GM12878 (cell line): ENCODE data around the gene CDK17. TPM values are rescaled to one million over a fixed set of nuclear protein-coding genes. Genes with fewer than 3 reads are reported as not detected.

ENCODE experiments used
- ATAC-seq: fragments of 200-7000 bp; cut with Tn5 transposase; 3 replicates; pipeline ENCODE4 v1.9.1; 2020; ENCODE audit warnings: mild to moderate bottlenecking, moderate library complexity
- BruUV-seq: library from RNA; stranded (reverse); fragments of 400-500 nt; replicated peaks from 2 replicates; lab custom pipeline; 2021; lab: Mats Ljungman, UMichigan
- CTCF ChIA-PET: fragments of 300-600 bp; sonication (Branson Sonifier 250); formaldehyde crosslinking; extraction: SDS; loops from one replicate; lab custom pipeline; 2021; ENCODE audit warnings: inconsistent platforms; lab: Yijun Ruan, JAX
- POLR2A ChIA-PET: fragments of 350-600 bp; formaldehyde crosslinking; extraction: SDS; loops from one replicate; lab custom pipeline; 2021; ENCODE audit warnings: inconsistent platforms; lab: Charles Lee
- RAD21 ChIA-PET: fragments of 300-600 bp; sonication (Branson Sonifier 250); formaldehyde crosslinking; loops from one replicate; lab custom pipeline; 2023; ENCODE audit warnings: antibody characterized with exemption; ENCODE audit not compliant: unreplicated experiment; lab: Charles Lee
- SMC1A ChIA-PET: fragments of 300-600 bp; sonication (Branson Sonifier 250); formaldehyde crosslinking; loops from one replicate; lab custom pipeline; 2023; ENCODE audit not compliant: unreplicated experiment, uncharacterized antibody; lab: Charles Lee
- DNase-seq: peaks from one replicate; pipeline ENCODE4 v3.0.0-alpha.2; 2011; ENCODE audit warnings: low read depth, low spot score
- FAIRE-seq: peaks from 3 replicates; lab custom pipeline; 2011; peaks lifted over from hg19 to GRCh38; lab: Jason Lieb, UNC
- H2AFZ ChIP-seq: 2 replicates; pipeline ENCODE4 v1.6.0; 2011; ENCODE audit warnings: low read depth, low read length, control low read depth; ENCODE audit not compliant: control insufficient read depth
- H3K27ac ChIP-seq: 2 replicates; pipeline ENCODE4 v1.5.1; 2011; ENCODE audit warnings: control low read depth; ENCODE audit not compliant: control insufficient read depth, insufficient read depth
- H3K27me3 ChIP-seq, 2 experiments: replicated peaks in 1 of 2; 2 replicates each; pipeline versions ENCODE4 v1.6.0 to v1.6.1; 2011; ENCODE audit warnings: low read length in 1 of 2; ENCODE audit not compliant: control insufficient read depth in 2 of 2, insufficient read depth in 2 of 2
- H3K36me3 ChIP-seq, 2 experiments: 2 replicates each; pipeline ENCODE4 v1.5.1; 2011; ENCODE audit warnings: low read length in 1 of 2; ENCODE audit not compliant: control insufficient read depth in 2 of 2, insufficient read depth in 2 of 2
- H3K4me1 ChIP-seq: 2 replicates; pipeline ENCODE4 v1.6.1; 2011; ENCODE audit warnings: mild to moderate bottlenecking, low read length, moderate library complexity, mixed read lengths; ENCODE audit not compliant: control insufficient read depth, insufficient read depth
- H3K4me2 ChIP-seq: 2 replicates; pipeline ENCODE4 v1.6.0; 2011; ENCODE audit warnings: control low read depth; ENCODE audit not compliant: control insufficient read depth, insufficient read depth
- H3K4me3 ChIP-seq: fragments of 200-600 bp; sonication (generic); 2 replicates; pipeline ENCODE4 v1.5.1; 2016
- H3K79me2 ChIP-seq: 2 replicates; pipeline ENCODE4 v1.6.0; 2011; ENCODE audit warnings: low read length; ENCODE audit not compliant: control insufficient read depth, insufficient read depth
- H3K9ac ChIP-seq: 2 replicates; pipeline ENCODE4 v1.8.0; 2011; ENCODE audit warnings: low read length, control low read depth, mixed read lengths; ENCODE audit not compliant: control insufficient read depth, insufficient read depth
- H3K9me3 ChIP-seq: replicated peaks from 3 replicates; pipeline ENCODE4 v1.5.1; 2011; ENCODE audit warnings: mild to moderate bottlenecking, low read length; ENCODE audit not compliant: control insufficient read depth, insufficient read depth
- H4K20me1 ChIP-seq: 2 replicates; pipeline ENCODE4 v1.6.0; 2011; ENCODE audit not compliant: control insufficient read depth, insufficient read depth
- BACH1 ChIP-seq: fragments of 450-650 bp; IDR thresholded peaks from 2 replicates; pipeline ENCODE4 v1.6.1; 2017; ENCODE audit warnings: mild to moderate bottlenecking, borderline replicate concordance
- CHD1 ChIP-seq: IDR thresholded peaks from 2 replicates; pipeline ENCODE4 v1.6.1; 2012; ENCODE audit warnings: low read depth, low read length, improper control_type of control experiment
- CREB1 ChIP-seq: IDR thresholded peaks from 2 replicates; pipeline ENCODE4 v1.6.1; 2012; ENCODE audit warnings: low read depth, mild to moderate bottlenecking, inconsistent platforms
- HDAC2 ChIP-seq: fragments of 200-600 bp; sonication (generic); IDR thresholded peaks from 2 replicates; pipeline ENCODE4 v1.6.1; 2017
- HDAC6 ChIP-seq: fragments of 200-600 bp; sonication (generic); IDR thresholded peaks from one replicate; pipeline ENCODE4 v1.8.0; 2017; ENCODE audit warnings: antibody characterized with exemption; ENCODE audit not compliant: unreplicated experiment
- HDGF ChIP-seq: fragments of 450-650 bp; IDR thresholded peaks from 2 replicates; pipeline ENCODE4 v1.6.1; 2016; ENCODE audit warnings: antibody characterized with exemption
- IKZF2 ChIP-seq, 2 experiments: fragments of 450-650 bp; IDR thresholded peaks; 2 replicates each; pipeline ENCODE4 v1.6.1; 2017; ENCODE audit warnings: mild to moderate bottlenecking in 2 of 2, moderate library complexity in 2 of 2
- KDM1A ChIP-seq: fragments of 200-600 bp; sonication (generic); IDR thresholded peaks from 2 replicates; pipeline ENCODE4 v1.6.1; 2016; ENCODE audit warnings: borderline replicate concordance
- MLLT1 ChIP-seq: fragments of 450-650 bp; IDR thresholded peaks from 2 replicates; pipeline ENCODE4 v1.6.1; 2016; ENCODE audit warnings: mild to moderate bottlenecking
- NFYA ChIP-seq: IDR thresholded peaks from 2 replicates; pipeline ENCODE4 v1.6.1; 2011; ENCODE audit warnings: low read depth, mild to moderate bottlenecking, low read length, improper control_type of control experiment, borderline replicate concordance
- RAD21 ChIP-seq: IDR thresholded peaks from 2 replicates; pipeline ENCODE4 v1.6.1; 2011; ENCODE audit warnings: mild to moderate bottlenecking, low read depth, low read length, moderate library complexity; ENCODE audit not compliant: insufficient read depth
- RCOR1 ChIP-seq: conservative IDR thresholded peaks from 2 replicates; pipeline ENCODE4 v1.6.1; 2012; ENCODE audit warnings: low read depth, low read length, improper control_type of control experiment
- RUNX3 ChIP-seq: IDR thresholded peaks from 2 replicates; pipeline ENCODE4 v1.6.1; 2012; ENCODE audit warnings: low read length, inconsistent platforms
- SIX5 ChIP-seq: IDR thresholded peaks from 2 replicates; pipeline ENCODE4 v1.6.1; 2011; ENCODE audit warnings: mild to moderate bottlenecking, low read depth, low read length, moderate library complexity; ENCODE audit not compliant: severe bottlenecking
- SMC3 ChIP-seq: IDR thresholded peaks from 2 replicates; pipeline ENCODE4 v1.6.1; 2011; ENCODE audit warnings: low read length, improper control_type of control experiment, borderline replicate concordance
- TAF1 ChIP-seq: IDR thresholded peaks from 2 replicates; pipeline ENCODE4 v1.6.1; 2011; ENCODE audit warnings: mild to moderate bottlenecking, low read depth, low read length, borderline replicate concordance
- WRNIP1 ChIP-seq: IDR thresholded peaks from 2 replicates; pipeline ENCODE4 v1.6.1; 2011; ENCODE audit warnings: low read depth, low read length, improper control_type of control experiment, borderline replicate concordance
- YBX1 ChIP-seq: fragments of 450-650 bp; IDR thresholded peaks from 2 replicates; pipeline ENCODE4 v1.6.1; 2016; ENCODE audit warnings: antibody characterized with exemption
- YY1 ChIP-seq: IDR thresholded peaks from 2 replicates; pipeline ENCODE4 v1.6.1; 2011; ENCODE audit warnings: low read depth, mild to moderate bottlenecking, low read length
- ZBTB40 ChIP-seq: fragments of 450-650 bp; IDR thresholded peaks from 2 replicates; pipeline ENCODE4 v1.6.1; 2016; ENCODE audit warnings: mild to moderate bottlenecking, moderate library complexity, borderline replicate concordance
- WGBS: methylation state at CpG from one replicate; pipeline ENCODE4 v1.1.6; 2016; ENCODE audit warnings: low lambda C conversion rate; ENCODE audit not compliant: insufficient replicate concordance, insufficient coverage; ENCODE audit errors: missing lambda C conversion rate; 5-methylcytosine and 5-hydroxymethylcytosine counted together
- in situ Hi-C: fragments of 300-500 bp; cut with MboI; formaldehyde crosslinking; loops from 9 replicates; pipeline ENCODE4 v1.14.3; 2018; ENCODE audit warnings: mixed read lengths
- intact Hi-C: fragments of 100-400 bp; cut with micrococcal nuclease; formaldehyde crosslinking; loops from one replicate; pipeline ENCODE4 v1.14.2; 2022; ENCODE audit not compliant: unreplicated experiment
- polyA plus RNA-seq, 11 experiments: library from polyadenylated mRNA; depleted of rRNA in 4 of 11; unstranded in 6 of 11; stranded (reverse) in 5 of 11; fragments of >200 nt; fragmentation: Nextera tagmentation in 4 of 11; fragmentation: Illumina TruSeq in 1 of 11; extraction: Ambion mirVana in 4 of 11; extraction: Trizol in 1 of 11; gene quantifications; 1 replicate in 1 of 11; 2 replicates in 10 of 11; pipeline versions ENCODE4 v1.2.1 to v1.2.3, GENCODE V29; 2011 to 2016; ENCODE audit warnings: inconsistent platforms in 2 of 11, missing spikeins in 2 of 11, low read depth in 1 of 11
- total RNA-seq, 4 experiments: library from RNA; depleted of rRNA in 3 of 4; stranded (reverse); fragments of >200 nt in 3 of 4; fragmentation: Illumina TruSeq in 1 of 4; extraction: Trizol in 1 of 4; gene quantifications; 2 replicates each; pipeline versions ENCODE4 v1.2.1 to v1.2.3, GENCODE V29; 2013 to 2021

Gene CDK17
- total and polyA plus RNA-seq, 10 of the 15 experiments (the other 5 are each of a cell fraction or from before 2014, with no cell fraction given): 5.6 to 45.6 (median 18.3) TPM

- no peak for TF ChIP-seq HDAC6
- TF ChIP-seq HDAC2: no peak
- no peak for TF ChIP-seq SMC3
- no peak for TF ChIP-seq RCOR1
- TF ChIP-seq NFYA: no peak
- no peak for TF ChIP-seq HDGF
- no peak for TF ChIP-seq YY1
- TF ChIP-seq, all 136 proteins: peak for 0
These were observed 47.9 kb downstream of the CDK17 start (continued) for GRCh38 chr12:96352161-96352835.

GRCh38 chr12:96350982-96351381 is 49.3 kb downstream of the CDK17 start:
- Histone ChIP-seq H3K27ac (no peak overlapping the region), H4K20me1 (peaks cover 6% of the 10 kb centered on the region; the same call in 1 of the 2 replicates), H3K9me3 (no peaks in the 10 kb centered on the region), H3K9ac (no peak overlapping the region), H3K4me2 (no peak overlapping the region), H2AFZ (no peak overlapping the region), H3K4me3 (no peak overlapping the region), H3K4me1 (peaks cover 7% of the 10 kb centered on the region; the same call in 1 of the 2 replicates), H3K79me2 (peaks cover 83% of the 10 kb centered on the region), H3K36me3 (no peaks in the 10 kb centered on the region), H3K27me3 (no peaks in the 10 kb centered on the region)
- in situ Hi-C loops: no loop called here
- SMC1A ChIA-PET: interaction anchor here (0.8 to 1.1 kb wide), 2 partner anchors 24 to 47 kb away, joined by 3 to 7 read pairs; no protein-coding TSS in a partner anchor
- WGBS: 93% methylated on average over 1 of the region's 1 CpG
- DNase-seq (no peak), FAIRE-seq (no peak), ATAC-seq (peak; percentile 72)
- intact Hi-C loops: no loop called here
- POLR2A ChIA-PET: no interaction called here
- no TSS peak for BruUV-seq
- RAD21 ChIA-PET: interaction anchor here (0.8 kb wide), 1 partner anchor 11 kb away, joined by 3 read pairs; no protein-coding TSS in a partner anchor
- CTCF ChIA-PET: interaction anchor here (1.1 kb wide), 1 partner anchor 13 kb away, joined by 3 read pairs; no protein-coding TSS in a partner anchor
- TF ChIP-seq CHD1 (no peak), RUNX3 (no peak), WRNIP1 (no peak), CREB1 (no peak), TAF1 (no peak), YBX1 (no peak), SIX5 (no peak), ZBTB40 (no peak), IKZF2 (IDR thresholded peaks at IDR 0.05) (no peak), MLLT1 (no peak), RAD21 (no peak), BACH1 (no peak), KDM1A (no peak)
